ENCODE measurements around the gene TMEM18. TPM values are rescaled to one million over a fixed set of nuclear protein-coding genes. Genes with fewer than 3 reads are reported as not detected.

TMEM18 gene
- total and polyA plus RNA-seq, 4 donors: 19.5 to 36.0 (median 21.4) TPM

GRCh38 chr2:621303-622099, 55.7 kb downstream of the TMEM18 start:
- no peaks in the 10 kb centered on the region for H3K27me3 ChIP-seq (ENCODE audit: control insufficient read depth in 3 of 3, insufficient read depth in 3 of 3, low read length in 2 of 3)
- no peaks in the 10 kb centered on the region for H3K4me1 ChIP-seq (ENCODE audit: control insufficient read depth in 5 of 5, insufficient read depth in 5 of 5, low read length in 5 of 5)
- H3K27ac ChIP-seq (ENCODE audit: low read depth in 1 of 2, low read length in 1 of 2): no peak overlapping the region
- H3K36me3 ChIP-seq (ENCODE audit: control insufficient read depth in 4 of 4, insufficient read depth in 4 of 4, low read length in 4 of 4): no peaks in the 10 kb centered on the region
- WGBS, 2 donors: 94 to 95% methylated on average over 45 of the region's 45 CpGs
- no peak for TF ChIP-seq CTCF (IDR thresholded peaks at IDR 0.05; ENCODE audit: control extremely low read depth, extremely low read depth)
- H3K9ac ChIP-seq (ENCODE audit: insufficient read depth in 1 of 2, low read length in 2 of 2): no peak overlapping the region
- no peak overlapping the region for H3K4me3 ChIP-seq
- peaks cover 0 to 8% (median 6%) of the 10 kb centered on the region in 4 donors for H3K9me3 ChIP-seq (ENCODE audit: control insufficient read depth in 4 of 4, insufficient read depth in 3 of 4, low read length in 3 of 4)
- no peak for DNase-seq
- no peak for ATAC-seq (ENCODE audit: insufficient read depth, low FRiP score)

- Histone ChIP-seq H3K4me3 (no peak overlapping the region), H3K27ac (ENCODE audit: low read depth in 1 of 2, low read length in 1 of 2) (no peak overlapping the region), H3K9me3 (ENCODE audit: control insufficient read depth in 4 of 4, insufficient read depth in 3 of 4, low read length in 3 of 4) (peaks cover 0 to 8% (median 6%) of the 10 kb centered on the region in 4 donors), H3K9ac (ENCODE audit: insufficient read depth in 1 of 2, low read length in 2 of 2) (no peak overlapping the region), H3K4me1 (ENCODE audit: control insufficient read depth in 5 of 5, insufficient read depth in 5 of 5, low read length in 5 of 5) (no peaks in the 10 kb centered on the region), H3K36me3 (ENCODE audit: control insufficient read depth in 4 of 4, insufficient read depth in 4 of 4, low read length in 4 of 4) (no peaks in the 10 kb centered on the region), H3K27me3 (ENCODE audit: control insufficient read depth in 3 of 3, insufficient read depth in 3 of 3, low read length in 2 of 3) (no peaks in the 10 kb centered on the region)
- TF ChIP-seq CTCF (IDR thresholded peaks at IDR 0.05; ENCODE audit: control extremely low read depth, extremely low read depth): no peak
- WGBS, 2 donors: 92 to 96% methylated on average over 58 of the region's 58 CpGs
- no peak for ATAC-seq (ENCODE audit: insufficient read depth, low FRiP score)
- DNase-seq: no peak
Measured at GRCh38 chr2:620471-621302, 56.5 kb downstream of the TMEM18 start.

GRCh38 chr2:620004-620403, 57.2 kb downstream of the TMEM18 start:
- peaks cover 0 to 8% (median 6%) of the 10 kb centered on the region in 4 donors for H3K9me3 ChIP-seq (ENCODE audit: control insufficient read depth in 4 of 4, insufficient read depth in 3 of 4, low read length in 3 of 4)
- H3K9ac ChIP-seq (ENCODE audit: insufficient read depth in 1 of 2, low read length in 2 of 2): no peak overlapping the region
- no peaks in the 10 kb centered on the region for H3K27me3 ChIP-seq (ENCODE audit: control insufficient read depth in 3 of 3, insufficient read depth in 3 of 3, low read length in 2 of 3)
- H3K4me1 ChIP-seq (ENCODE audit: control insufficient read depth in 5 of 5, insufficient read depth in 5 of 5, low read length in 5 of 5): no peaks in the 10 kb centered on the region
- TF ChIP-seq CTCF (IDR thresholded peaks at IDR 0.05; ENCODE audit: control extremely low read depth, extremely low read depth): no peak
- H3K27ac ChIP-seq (ENCODE audit: low read depth in 1 of 2, low read length in 1 of 2): no peak overlapping the region
- DNase-seq (no peak), ATAC-seq (ENCODE audit: insufficient read depth, low FRiP score) (no peak)
- no peak overlapping the region for H3K4me3 ChIP-seq
- no peaks in the 10 kb centered on the region for H3K36me3 ChIP-seq (ENCODE audit: control insufficient read depth in 4 of 4, insufficient read depth in 4 of 4, low read length in 4 of 4)
- WGBS, 2 donors: 86 to 87% methylated on average over 14 of the region's 14 CpGs

Data from lung (tissue), 12 donors.